GM12878 (cell line): Measurements from ENCODE around the gene ASZ1. TPM values are rescaled to one million over a fixed set of nuclear protein-coding genes. Genes with fewer than 3 reads are reported as not detected.

Experiments
- ASH2L ChIP-seq: fragments of 300-600, 200-600 bp; sonication (generic); IDR thresholded peaks from 2 replicates; pipeline ENCODE4 v1.6.1; 2017; ENCODE audit warnings: low read depth, mild to moderate bottlenecking, borderline replicate concordance
- ATF2 ChIP-seq: IDR thresholded peaks from 2 replicates; pipeline ENCODE4 v1.6.1; 2012; ENCODE audit warnings: low read length, inconsistent platforms
- BCLAF1 ChIP-seq: fragments of 450-650 bp; IDR thresholded peaks from 2 replicates; pipeline ENCODE4 v1.6.1; 2017; ENCODE audit warnings: antibody characterized with exemption, mild to moderate bottlenecking, moderate library complexity
- CBX3 ChIP-seq: fragments of 200-600 bp; sonication (generic); IDR thresholded peaks from 2 replicates; pipeline ENCODE4 v1.6.1; 2016; ENCODE audit warnings: low read depth, borderline replicate concordance
- IKZF2 ChIP-seq, 2 experiments: fragments of 450-650 bp; IDR thresholded peaks; 2 replicates each; pipeline ENCODE4 v1.6.1; 2017; ENCODE audit warnings: mild to moderate bottlenecking in 2 of 2, moderate library complexity in 2 of 2
- IRF4 ChIP-seq: IDR thresholded peaks from 2 replicates; pipeline ENCODE4 v1.6.1; 2011; ENCODE audit warnings: low read depth, low read length
- JUND ChIP-seq: IDR thresholded peaks from 2 replicates; pipeline ENCODE4 v1.6.1; 2012; ENCODE audit warnings: low read depth, mild to moderate bottlenecking, low read length, improper control_type of control experiment, moderate library complexity
- NRF1 ChIP-seq: conservative IDR thresholded peaks from 2 replicates; pipeline ENCODE4 v1.6.1; 2011; ENCODE audit warnings: mild to moderate bottlenecking, low read depth, low read length, improper control_type of control experiment
- PAX5 ChIP-seq: IDR thresholded peaks from 2 replicates; pipeline ENCODE4 v1.6.1; 2011; ENCODE audit warnings: low read depth, low read length, borderline replicate concordance
- RAD21 ChIP-seq: IDR thresholded peaks from 2 replicates; pipeline ENCODE4 v1.6.1; 2011; ENCODE audit warnings: mild to moderate bottlenecking, low read depth, low read length, moderate library complexity; ENCODE audit not compliant: insufficient read depth
- SKIL ChIP-seq: fragments of 450-650 bp; IDR thresholded peaks from 2 replicates; pipeline ENCODE4 v1.6.1; 2017; ENCODE audit warnings: mild to moderate bottlenecking, low read depth, inconsistent platforms; ENCODE audit not compliant: poor library complexity, severe bottlenecking
- SMAD5 ChIP-seq: IDR thresholded peaks from 2 replicates; pipeline ENCODE4 v1.6.1; 2016; ENCODE audit warnings: antibody characterized with exemption, low read depth
- TCF7 ChIP-seq: IDR thresholded peaks from 2 replicates; pipeline ENCODE4 v1.6.1; 2014; ENCODE audit warnings: antibody characterized with exemption, borderline replicate concordance
- USF1 ChIP-seq: IDR thresholded peaks from 2 replicates; pipeline ENCODE4 v1.6.1; 2011; ENCODE audit warnings: borderline replicate concordance, low read depth, mild to moderate bottlenecking, moderate library complexity, mixed read lengths, low read length; ENCODE audit not compliant: insufficient read depth; ENCODE audit errors: extremely low read length
- ZBTB40 ChIP-seq: fragments of 450-650 bp; IDR thresholded peaks from 2 replicates; pipeline ENCODE4 v1.6.1; 2016; ENCODE audit warnings: mild to moderate bottlenecking, moderate library complexity, borderline replicate concordance
- ZNF384 ChIP-seq: IDR thresholded peaks from 2 replicates; pipeline ENCODE4 v1.6.1; 2012; ENCODE audit warnings: low read depth, mild to moderate bottlenecking, low read length, improper control_type of control experiment, borderline replicate concordance
- ZNF622 ChIP-seq: fragments of 450-650 bp; IDR thresholded peaks from 2 replicates; pipeline ENCODE4 v1.6.1; 2017; ENCODE audit warnings: mild to moderate bottlenecking, inconsistent platforms
- polyA plus RNA-seq, 11 experiments: library from polyadenylated mRNA; depleted of rRNA in 4 of 11; unstranded in 6 of 11; stranded (reverse) in 5 of 11; fragments of >200 nt; fragmentation: Nextera tagmentation in 4 of 11; fragmentation: Illumina TruSeq in 1 of 11; extraction: Ambion mirVana in 4 of 11; extraction: Trizol in 1 of 11; gene quantifications; 1 replicate in 1 of 11; 2 replicates in 10 of 11; pipeline versions ENCODE4 v1.2.1 to v1.2.3, GENCODE V29; 2011 to 2016; ENCODE audit warnings: inconsistent platforms in 2 of 11, missing spikeins in 2 of 11, low read depth in 1 of 11
- total RNA-seq, 4 experiments: library from RNA; depleted of rRNA in 3 of 4; stranded (reverse); fragments of >200 nt in 3 of 4; fragmentation: Illumina TruSeq in 1 of 4; extraction: Trizol in 1 of 4; gene quantifications; 2 replicates each; pipeline versions ENCODE4 v1.2.1 to v1.2.3, GENCODE V29; 2013 to 2021

The ASZ1 gene
- total and polyA plus RNA-seq, 10 of the 15 experiments (the other 5 are each of a cell fraction or from before 2014, with no cell fraction given), result 0.04 to 0.09 (median 0.06) TPM; not detected in 5

- TF ChIP-seq ATF2, result peak; percentile 50; the same call in 1 of the 2 replicates
- peak; percentile 60; the same call in 1 of the 2 replicates for TF ChIP-seq ZNF384
- TF ChIP-seq SKIL, result peak; percentile 66
- TF ChIP-seq NRF1, result no peak
- no peak for TF ChIP-seq RAD21
- no peak for TF ChIP-seq ZBTB40
- no peak for TF ChIP-seq BCLAF1
- peak; percentile 90 to 91 for TF ChIP-seq IKZF2 (IDR thresholded peaks at IDR 0.05)
- no peak for TF ChIP-seq CBX3
- TF ChIP-seq IRF4, result 0 out of 2 replicates have a peak, but pooled peaks have one; percentile 38
- peak; percentile 13; the same call in 1 of the 2 replicates for TF ChIP-seq TCF7
- TF ChIP-seq USF1, result no peak
- TF ChIP-seq PAX5, result no peak
- no peak for TF ChIP-seq SMAD5
- no peak for TF ChIP-seq ASH2L
- no peak for TF ChIP-seq ZNF622
- TF ChIP-seq JUND, result no peak
These were observed 8.3 kb upstream of the ASZ1 start (continued) for GRCh38 chr7:117435475-117436043.
